GM21360 (cell line): ENCODE measurements around the gene CCNJL.

ENCODE experiments used
- ATAC-seq: cut with Tn5 transposase; IDR thresholded peaks from one replicate; pipeline ENCODE4 v1.9.1; 2021; ENCODE audit warnings: mild to moderate bottlenecking, moderate library complexity; ENCODE audit not compliant: unreplicated experiment

Gene CCNJL

GRCh38 chr5:160293901-160294561 lies 18.3 kb downstream of the CCNJL start:
- ATAC-seq, result no peak

- no peak for ATAC-seq
Observed at GRCh38 chr5:160293386-160293785, 19.0 kb downstream of the CCNJL start.

DNA sequence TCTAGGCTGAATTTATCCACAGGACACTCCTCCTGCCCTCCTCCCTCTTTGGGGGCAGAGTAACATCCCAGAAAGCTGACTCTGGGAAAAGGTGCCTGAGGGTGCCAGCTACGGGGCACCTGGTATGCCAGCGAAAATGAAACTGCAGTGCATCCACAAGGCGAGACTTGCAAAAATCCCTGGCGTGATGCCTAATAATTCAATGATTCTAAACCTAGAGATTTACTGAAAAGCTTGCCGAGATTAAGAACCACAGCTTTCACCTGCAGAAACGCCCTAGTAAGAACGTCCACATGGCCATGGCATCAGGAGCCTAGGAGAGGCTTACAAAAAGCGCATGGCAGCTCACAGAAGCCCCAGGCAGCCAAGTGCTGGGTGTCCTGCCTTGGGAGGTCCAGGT lies 20.9 kb downstream of the CCNJL start:
- ATAC-seq, result no peak

DNA sequence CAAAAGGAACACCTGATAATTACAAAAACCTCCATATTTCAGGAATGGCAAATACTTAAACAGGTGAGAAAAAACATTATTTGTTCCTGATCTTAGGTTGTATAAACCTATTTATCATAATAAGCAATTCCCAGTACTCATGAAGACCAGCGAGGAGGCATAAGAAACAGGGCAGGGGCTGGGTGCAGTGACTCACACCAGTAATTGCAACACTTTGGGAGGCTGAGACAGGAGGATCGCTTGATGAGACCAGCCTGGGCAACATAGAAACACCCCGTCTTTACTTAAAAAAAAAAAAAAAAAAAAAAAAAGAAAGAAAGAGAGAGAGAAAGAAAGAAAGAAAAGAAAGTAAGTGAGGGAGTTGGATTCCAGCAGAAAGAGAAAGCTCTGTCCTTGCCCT lies 21.6 kb downstream of the CCNJL start:
- no peak for ATAC-seq

DNA sequence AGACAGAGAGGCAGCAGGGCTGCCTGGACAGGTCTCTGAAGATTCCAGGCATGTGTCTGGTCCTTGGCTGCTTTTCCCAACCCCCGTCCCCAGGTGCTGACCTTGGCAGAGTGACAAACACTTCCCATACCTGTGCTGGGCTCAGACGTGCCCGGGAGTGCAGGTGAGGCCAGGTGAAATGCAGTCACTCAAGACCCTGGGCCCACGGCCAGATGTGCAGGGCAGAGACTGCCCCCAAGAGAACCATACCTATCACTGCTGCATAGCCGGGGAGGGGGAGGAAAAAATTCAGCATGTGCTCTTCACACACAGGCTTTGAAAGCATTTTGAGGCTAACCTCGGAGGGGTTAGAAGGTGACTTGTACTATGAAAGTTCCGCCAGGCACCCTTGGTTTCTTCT lies 22.6 kb downstream of the CCNJL start:
- ATAC-seq, result no peak

- no peak for ATAC-seq
Observed at GRCh38 chr5:160289356-160289651, 23.1 kb downstream of the CCNJL start.

DNA sequence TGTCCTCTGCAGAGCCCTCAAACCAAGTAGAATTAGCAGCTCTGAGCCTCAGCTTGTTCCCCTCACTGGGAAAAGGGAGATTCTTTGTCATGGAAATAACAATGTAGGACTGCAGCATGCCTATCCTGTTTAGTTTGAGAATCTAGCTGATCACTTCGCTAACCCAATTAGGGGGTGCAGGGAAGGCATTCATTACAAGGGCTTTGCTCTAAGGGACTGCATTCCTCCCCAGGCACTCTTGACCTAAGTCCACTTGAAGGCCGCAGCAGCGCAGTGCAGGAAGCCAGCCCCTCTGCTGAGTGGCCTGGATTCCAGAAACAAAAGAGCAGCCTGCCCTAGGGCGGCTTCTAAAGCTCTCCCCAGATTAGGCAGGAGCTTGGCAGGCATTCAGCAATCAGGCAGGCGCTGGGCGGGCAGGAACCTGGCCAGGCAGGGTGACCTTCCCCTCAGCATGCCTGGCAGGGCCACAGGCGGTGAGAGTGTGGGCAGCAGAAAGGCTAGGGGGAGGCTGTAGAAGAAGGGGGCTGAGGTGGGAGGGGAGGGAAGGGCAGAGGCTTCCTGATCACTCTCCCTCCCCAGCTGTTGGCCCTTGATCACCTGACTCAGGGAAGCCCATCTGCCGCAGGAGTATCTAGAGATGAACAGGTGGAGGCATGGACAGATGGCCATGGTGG lies 24.8 kb downstream of the CCNJL start:
- no peak for ATAC-seq

- no peak for ATAC-seq
Observed at GRCh38 chr5:160286947-160287346, 25.4 kb downstream of the CCNJL start.

DNA sequence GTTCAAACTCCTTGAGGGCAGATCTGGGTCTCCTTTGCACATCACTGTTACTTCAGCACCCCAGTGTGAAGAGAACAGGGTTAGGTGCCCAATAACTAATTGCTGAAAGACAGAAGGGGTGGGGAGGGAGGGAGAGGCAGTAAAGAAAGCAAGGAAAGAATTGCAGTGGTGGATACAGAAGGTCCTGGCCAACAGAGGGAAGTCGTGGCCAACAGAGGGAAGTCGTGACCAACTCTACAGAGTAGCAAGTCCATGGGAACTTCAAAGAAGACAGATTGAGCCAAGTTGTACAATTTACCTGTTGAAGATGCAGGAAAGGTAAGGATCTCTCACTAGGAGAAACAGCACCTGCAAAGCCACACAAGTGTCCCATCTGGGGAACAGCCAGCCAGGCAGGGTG lies 27.0 kb downstream of the CCNJL start:
- ATAC-seq, result no peak

DNA sequence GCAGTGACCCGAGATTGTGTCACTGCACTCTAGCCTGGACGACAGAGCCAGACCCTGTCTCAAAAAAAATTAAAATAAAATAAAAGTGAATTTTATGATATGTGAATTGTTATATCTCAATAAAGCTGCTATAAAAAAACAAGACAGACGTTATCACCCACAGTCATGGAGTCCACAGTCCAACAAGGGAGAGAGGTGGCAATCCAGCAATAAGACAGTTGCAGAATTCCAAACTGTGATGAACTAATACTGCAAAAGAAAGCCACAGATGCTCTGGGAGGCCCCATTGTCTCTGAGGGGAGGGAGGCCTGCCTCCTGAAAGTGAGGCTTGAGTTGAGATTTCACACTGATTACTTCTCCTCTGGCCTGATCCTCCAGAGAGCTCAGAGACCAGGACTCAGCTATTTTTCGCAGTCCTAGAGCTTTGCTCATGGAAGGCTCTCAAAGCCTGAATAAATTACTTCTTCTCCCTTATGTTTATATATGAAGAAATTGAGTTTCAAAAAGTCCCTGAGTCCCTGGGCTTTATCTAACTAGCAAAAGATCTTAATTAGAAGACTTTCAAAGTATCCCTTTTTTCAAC lies 28.0 kb downstream of the CCNJL start:
- no peak for ATAC-seq

DNA sequence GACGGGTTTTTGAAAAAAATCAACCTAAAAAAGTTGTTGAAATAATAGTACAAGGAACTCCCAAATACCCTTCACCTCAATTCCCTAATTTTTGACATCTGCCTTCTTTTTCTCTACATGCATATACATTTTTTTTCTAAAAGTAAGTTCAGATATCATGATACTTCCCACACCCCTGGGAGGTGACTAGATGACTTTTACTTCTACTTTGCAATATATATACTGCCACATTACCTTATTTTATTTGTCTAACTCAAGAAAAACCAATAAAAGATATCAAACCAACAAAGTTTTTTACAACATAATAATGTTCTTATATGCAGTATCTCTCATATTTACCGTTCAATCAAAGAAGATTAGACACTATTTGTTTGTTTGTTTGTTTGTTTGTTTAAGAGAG lies 31.1 kb downstream of the CCNJL start:
- ATAC-seq, result no peak

DNA sequence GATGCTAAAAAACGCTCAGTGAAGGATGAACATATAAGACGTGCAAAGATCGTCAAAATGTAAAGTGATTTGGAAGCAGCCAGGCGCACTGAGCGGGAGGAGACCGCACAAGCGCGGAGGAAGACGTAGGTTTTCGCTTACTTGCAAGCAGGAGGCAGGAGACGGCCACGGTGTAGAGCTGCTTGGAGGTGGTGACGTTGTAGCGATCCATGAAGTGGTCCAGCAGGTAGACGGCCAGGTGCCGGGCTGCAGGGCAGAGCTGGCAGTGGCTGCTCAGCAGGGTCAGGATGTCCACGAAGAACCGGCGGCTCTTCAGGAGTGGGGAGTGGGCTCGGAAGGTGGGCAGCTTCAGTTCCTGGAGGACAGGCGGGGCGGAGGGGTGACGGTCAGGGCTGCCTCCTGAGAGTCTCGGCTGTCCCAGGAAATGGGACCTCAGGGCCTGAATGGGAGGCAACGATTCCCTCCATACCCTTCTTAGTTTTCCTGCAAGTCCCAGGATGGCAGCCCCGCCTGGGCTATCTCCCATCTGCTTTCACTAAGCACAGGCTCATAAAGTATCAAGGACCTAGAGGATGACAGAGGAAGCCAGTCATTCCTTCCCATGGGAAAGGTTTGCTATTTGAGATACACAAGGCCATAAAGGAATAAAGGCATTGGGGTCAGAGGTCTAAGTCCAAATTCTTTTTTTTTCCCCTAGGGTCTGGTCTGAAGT lies 31.8 kb downstream of the CCNJL start:
- ATAC-seq, result no peak

DNA sequence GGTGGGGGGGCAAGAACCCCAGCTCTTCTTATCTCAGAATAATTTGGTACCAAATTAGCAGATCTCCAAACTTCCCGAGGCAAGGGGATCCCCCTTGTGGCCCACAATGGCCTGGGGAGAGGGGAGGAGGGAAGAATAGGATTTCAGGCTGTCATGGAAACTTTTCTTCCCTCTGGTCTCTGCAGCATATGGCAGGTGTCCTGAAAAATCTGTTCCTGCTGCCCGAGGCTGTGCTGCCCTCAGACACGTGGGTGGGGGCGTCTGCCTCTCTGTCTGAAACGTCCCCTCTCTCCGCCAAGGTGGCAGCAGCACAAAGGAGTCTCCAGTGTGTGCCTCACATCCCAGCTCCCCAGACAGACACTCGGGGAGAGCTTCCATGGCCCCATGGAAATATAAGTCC lies 34.0 kb downstream of the CCNJL start:
- no peak for ATAC-seq

DNA sequence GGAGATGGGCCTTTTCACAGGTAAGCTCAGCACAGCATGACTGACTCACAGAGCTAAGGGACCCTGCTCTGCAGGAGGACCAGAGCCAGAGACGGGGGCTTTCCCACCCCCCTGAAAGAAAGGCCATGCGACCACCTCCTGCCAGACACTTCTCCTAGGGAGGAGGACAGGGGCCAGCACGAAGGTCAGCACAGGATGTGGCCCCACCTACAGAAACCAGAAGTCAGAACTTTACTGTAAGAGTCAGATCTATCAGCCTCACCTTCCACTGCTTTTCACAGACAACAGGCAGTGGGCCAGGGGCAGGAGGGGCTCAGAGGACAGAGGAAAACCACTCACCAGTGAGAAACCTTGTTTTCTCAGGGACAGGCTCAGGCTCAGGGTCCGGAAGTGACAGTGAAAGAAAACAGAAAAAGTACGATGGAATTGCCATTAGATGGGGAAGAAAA lies 37.9 kb downstream of the CCNJL start:
- no peak for ATAC-seq

- ATAC-seq, result no peak
Observed at GRCh38 chr5:160272889-160273288, 39.5 kb downstream of the CCNJL start.

DNA sequence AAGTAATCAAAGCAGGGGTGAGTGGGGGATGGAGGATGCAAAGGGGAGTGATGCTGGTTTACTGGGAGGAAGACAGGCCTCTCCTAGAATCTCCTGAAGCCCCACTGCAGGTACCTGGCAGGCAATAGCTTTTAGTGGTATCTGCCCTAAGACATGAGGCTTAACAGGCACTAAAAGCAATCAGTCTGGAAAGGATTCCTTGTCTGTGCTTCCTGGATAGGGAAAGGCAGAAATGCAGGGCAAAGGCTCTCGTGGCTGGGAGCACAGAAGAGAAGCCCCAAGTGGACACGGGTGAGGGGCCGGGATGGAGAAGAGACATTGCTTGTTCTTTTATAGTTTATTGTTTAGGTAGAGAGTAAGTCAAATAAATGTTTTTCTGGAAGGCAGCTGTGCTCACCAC lies 40.1 kb downstream of the CCNJL start:
- no peak for ATAC-seq

DNA sequence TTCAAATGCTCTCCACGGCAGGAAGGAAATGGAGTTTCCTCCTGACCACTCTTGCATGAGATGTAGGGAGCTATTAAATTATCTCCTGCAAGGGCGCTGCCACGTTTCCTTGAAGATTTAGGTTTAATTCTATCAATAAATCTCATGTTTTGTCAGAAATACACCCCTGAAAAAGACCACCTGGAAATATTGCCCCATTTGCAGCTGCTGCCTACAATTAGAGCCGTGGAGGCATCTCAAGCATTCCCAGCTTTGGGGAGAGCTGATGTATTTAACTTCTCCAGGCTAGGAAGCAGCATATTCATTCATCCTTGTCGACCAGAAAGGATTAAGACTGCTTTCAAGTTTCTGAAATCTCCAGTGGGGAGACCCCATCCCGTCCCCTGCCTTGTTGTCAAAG lies 40.5 kb downstream of the CCNJL start:
- ATAC-seq, result no peak

DNA sequence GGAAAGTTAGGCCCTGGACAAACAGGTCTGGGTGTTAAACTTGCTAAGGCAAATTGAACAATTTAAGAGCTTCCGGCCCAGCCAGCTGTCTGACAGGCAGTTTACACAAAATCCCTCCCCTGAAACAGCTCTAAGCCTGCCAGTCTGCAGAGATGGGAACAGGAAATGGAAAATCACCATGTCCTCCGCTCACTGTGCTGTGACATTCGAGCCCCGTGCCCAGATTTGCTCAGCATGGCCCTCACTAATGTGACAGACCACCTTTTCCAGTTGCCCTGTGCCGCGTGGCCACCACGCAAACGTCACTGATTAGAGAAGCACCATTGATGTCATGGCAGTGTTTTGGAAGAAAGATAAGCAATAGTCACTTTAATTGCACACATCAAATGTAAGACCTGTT lies 41.0 kb downstream of the CCNJL start:
- ATAC-seq, result peak; percentile 49

GRCh38 chr5:160270704-160271103 lies 41.7 kb downstream of the CCNJL start:
- ATAC-seq, result no peak

GRCh38 chr5:160269017-160269416 lies 43.3 kb downstream of the CCNJL start:
- no peak for ATAC-seq

DNA sequence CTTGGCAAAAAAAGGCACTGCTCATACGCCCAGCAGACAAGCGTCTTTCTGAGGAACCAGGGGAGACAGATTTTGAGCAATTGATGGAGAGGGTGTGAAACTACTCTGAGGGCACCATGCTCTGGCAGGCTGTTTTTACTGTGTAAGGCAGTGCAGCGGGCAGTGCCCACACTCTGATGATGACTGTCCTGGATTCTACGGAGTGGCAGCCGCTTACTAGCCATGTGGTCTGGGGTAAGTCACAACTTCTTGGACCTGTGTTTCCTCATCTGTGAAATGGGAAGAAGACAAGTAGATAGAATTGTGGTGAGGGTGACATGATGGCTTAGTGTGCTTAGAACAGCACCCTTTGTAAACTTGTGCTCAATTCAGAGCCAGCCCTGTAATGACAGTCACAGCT lies 44.2 kb downstream of the CCNJL start:
- ATAC-seq, result no peak

DNA sequence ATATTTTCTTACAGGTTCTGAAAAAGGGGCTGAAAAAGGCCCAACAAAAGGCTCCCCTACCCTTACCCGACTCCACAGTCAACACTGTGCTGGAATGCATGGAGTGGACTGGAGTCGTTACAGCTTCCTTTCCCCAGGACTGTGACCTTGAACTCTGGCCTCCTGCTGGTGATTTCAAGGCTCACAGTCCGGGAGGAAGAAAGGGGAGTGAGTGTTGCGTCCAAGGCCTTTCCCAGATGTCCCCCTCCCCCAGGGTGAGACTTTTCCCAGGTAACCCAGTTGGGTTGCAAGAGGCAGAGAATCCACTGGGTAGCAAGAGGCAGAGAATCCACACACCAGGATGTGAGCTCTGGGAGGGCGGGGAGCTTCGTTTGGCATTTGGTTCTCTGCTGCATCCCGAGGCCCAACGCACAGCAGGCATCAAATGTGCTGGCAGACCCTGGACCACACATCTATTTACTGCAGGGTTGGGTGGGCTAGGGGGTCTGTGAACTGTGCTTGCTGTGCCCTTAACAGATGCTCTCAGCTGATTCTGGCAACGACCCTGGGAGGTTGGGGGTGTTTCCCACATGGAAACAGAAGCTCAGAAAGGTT lies 45.5 kb downstream of the CCNJL start:
- ATAC-seq, result no peak
